ENCODE data around the gene LMAN2. TPM values are rescaled to one million over a fixed set of nuclear protein-coding genes. Genes with fewer than 3 reads are reported as not detected.

Gene LMAN2
- total RNA-seq, 1 donor from 2014 or later: 137 TPM

- Mint-ChIP-seq H3K27ac (ENCODE audit: unreplicated experiment) (no peak overlapping the region), H3K9me3 (ENCODE audit: unreplicated experiment) (no peaks in the 10 kb centered on the region), H3K27me3 (ENCODE audit: unreplicated experiment) (peaks cover 25% of the 10 kb centered on the region), H3K36me3 (ENCODE audit: low read depth, unreplicated experiment) (no peaks in the 10 kb centered on the region), H3K4me1 (ENCODE audit: unreplicated experiment) (peaks cover 28% of the 10 kb centered on the region), H3K4me3 (ENCODE audit: unreplicated experiment) (no peak overlapping the region)
- no peak for TF ChIP-seq CTCF (IDR thresholded peaks at IDR 0.05; ENCODE audit: unreplicated experiment)
- DNase-seq (ENCODE audit: low spot score): no peak
Measured at GRCh38 chr5:177355868-177356168, 4.3 kb upstream of the LMAN2 start.

GRCh38 chr5:177355162-177355867, 3.8 kb upstream of the LMAN2 start:
- peaks cover 33% of the 10 kb centered on the region for H3K4me1 Mint-ChIP-seq (ENCODE audit: unreplicated experiment)

GRCh38 chr5:177354711-177355110, 3.2 kb upstream of the LMAN2 start:
- DNase-seq (ENCODE audit: low spot score): no peak
- Mint-ChIP-seq H3K4me1 (ENCODE audit: unreplicated experiment) (peaks cover 39% of the 10 kb centered on the region), H3K27me3 (ENCODE audit: unreplicated experiment) (peaks cover 20% of the 10 kb centered on the region), H3K4me3 (ENCODE audit: unreplicated experiment) (no peak overlapping the region), H3K36me3 (ENCODE audit: low read depth, unreplicated experiment) (peaks cover 1% of the 10 kb centered on the region), H3K27ac (ENCODE audit: unreplicated experiment) (peak overlapping the region; percentile 0), H3K9me3 (ENCODE audit: unreplicated experiment) (no peaks in the 10 kb centered on the region)
- no peak for TF ChIP-seq CTCF (IDR thresholded peaks at IDR 0.05; ENCODE audit: unreplicated experiment)

More at GRCh38 chr5:177355162-177355867, 3.8 kb upstream of the LMAN2 start:
- H3K4me3 Mint-ChIP-seq (ENCODE audit: unreplicated experiment): no peak overlapping the region
- peak overlapping the region; percentile 37 for H3K27ac Mint-ChIP-seq (ENCODE audit: unreplicated experiment)
- H3K36me3 Mint-ChIP-seq (ENCODE audit: low read depth, unreplicated experiment): no peaks in the 10 kb centered on the region
- TF ChIP-seq CTCF (IDR thresholded peaks at IDR 0.05; ENCODE audit: unreplicated experiment): no peak
- peaks cover 25% of the 10 kb centered on the region for H3K27me3 Mint-ChIP-seq (ENCODE audit: unreplicated experiment)
- DNase-seq (ENCODE audit: low spot score): no peak
- H3K9me3 Mint-ChIP-seq (ENCODE audit: unreplicated experiment): no peaks in the 10 kb centered on the region

GRCh38 chr5:177354256-177354655, 2.8 kb upstream of the LMAN2 start:
- no peak overlapping the region for H3K4me3 Mint-ChIP-seq (ENCODE audit: unreplicated experiment)
- peaks cover 4% of the 10 kb centered on the region for H3K36me3 Mint-ChIP-seq (ENCODE audit: low read depth, unreplicated experiment)

More at GRCh38 chr5:177354256-177354655, 2.8 kb upstream of the LMAN2 start:
- Mint-ChIP-seq H3K27ac (ENCODE audit: unreplicated experiment) (peak overlapping the region; percentile 0), H3K27me3 (ENCODE audit: unreplicated experiment) (peaks cover 21% of the 10 kb centered on the region), H3K9me3 (ENCODE audit: unreplicated experiment) (no peaks in the 10 kb centered on the region), H3K4me1 (ENCODE audit: unreplicated experiment) (peaks cover 44% of the 10 kb centered on the region)
- no peak for DNase-seq (ENCODE audit: low spot score)
- no peak for TF ChIP-seq CTCF (IDR thresholded peaks at IDR 0.05; ENCODE audit: unreplicated experiment)
